DOHH2 (cell line): ENCODE data around the gene MUL1.

Experiments used
- H3F3A ChIP-seq: fragments of 200-600 bp; sonication (generic), shearing (Covaris generic); 2 replicates; pipeline ENCODE4 v1.6.0; 2016; ENCODE audit warnings: antibody characterized with exemption, mild to moderate bottlenecking; ENCODE audit not compliant: control insufficient read depth, insufficient read depth
- H3K27ac ChIP-seq: fragments of 200-600 bp; sonication (generic); 2 replicates; pipeline ENCODE4 v1.5.1; 2014; ENCODE audit warnings: low read depth, mild to moderate bottlenecking, low read length, moderate library complexity
- H3K27me3 ChIP-seq: fragments of 200-600 bp; sonication (generic); 2 replicates; pipeline ENCODE4 v1.6.1; 2014; ENCODE audit warnings: mild to moderate bottlenecking, low read length, mixed read lengths; ENCODE audit not compliant: control insufficient read depth
- H3K36me3 ChIP-seq: fragments of 200-600 bp; sonication (generic); 2 replicates; pipeline ENCODE4 v1.6.1; 2014; ENCODE audit warnings: mild to moderate bottlenecking, low read length, moderate library complexity, mixed read lengths; ENCODE audit not compliant: control insufficient read depth
- H3K4me1 ChIP-seq: fragments of 200-600 bp; sonication (generic); 2 replicates; pipeline ENCODE4 v1.6.1; 2014; ENCODE audit warnings: mild to moderate bottlenecking, low read length, mixed read lengths; ENCODE audit not compliant: control insufficient read depth
- H3K4me2 ChIP-seq: fragments of 200-600 bp; sonication (generic); 2 replicates; pipeline ENCODE4 v1.6.0; 2014; ENCODE audit warnings: mild to moderate bottlenecking, low read length, moderate library complexity
- H3K4me3 ChIP-seq: fragments of 200-600 bp; sonication (generic); 2 replicates; pipeline ENCODE4 v1.5.1; 2014; ENCODE audit warnings: mild to moderate bottlenecking, low read length, mixed read lengths
- H3K79me2 ChIP-seq: fragments of 200-600 bp; sonication (generic); 2 replicates; pipeline ENCODE4 v1.6.1; 2014; ENCODE audit warnings: mild to moderate bottlenecking, low read length, mixed read lengths; ENCODE audit not compliant: control insufficient read depth
- H3K9me2 ChIP-seq: fragments of 200-600 bp; sonication (generic); replicated peaks from 2 replicates; pipeline ENCODE4 v1.6.1; 2014; ENCODE audit warnings: mild to moderate bottlenecking, low read length, mixed read lengths; ENCODE audit not compliant: control insufficient read depth
- H3K9me3 ChIP-seq: fragments of 200-600 bp; sonication (generic); 2 replicates; pipeline ENCODE4 v1.6.1; 2014; ENCODE audit warnings: antibody characterized with exemption, low read length, mixed read lengths; ENCODE audit not compliant: control insufficient read depth, insufficient read depth
- H4K20me1 ChIP-seq: fragments of 200-600 bp; sonication (generic); 2 replicates; pipeline ENCODE4 v1.6.0; 2014; ENCODE audit warnings: low read depth, mild to moderate bottlenecking, antibody characterized with exemption, low read length, moderate library complexity; ENCODE audit not compliant: control insufficient read depth, insufficient read depth
- CTCF ChIP-seq: fragments of 200-600 bp; sonication (generic); IDR thresholded peaks from one replicate; pipeline ENCODE4 v1.5.1; 2014; ENCODE audit warnings: antibody characterized with exemption, mild to moderate bottlenecking, low read depth, low read length; ENCODE audit not compliant: poor library complexity, severe bottlenecking
- EZH2phosphoT487 ChIP-seq: fragments of 200-600 bp; sonication (generic); IDR thresholded peaks from 2 replicates; pipeline ENCODE4 v1.6.1; 2017; ENCODE audit warnings: borderline replicate concordance, mild to moderate bottlenecking, antibody characterized with exemption, low read length, moderate library complexity, mixed read lengths

Gene MUL1

GRCh38 chr1:20507564-20508410 is at the start of gene MUL1:
TSS of gene MUL1 (minus strand) at chr1:20508151. CDS start at chr1:20508024, 127 bp downstream.
- Histone ChIP-seq H4K20me1 (no peaks in the 10 kb centered on the region), H3K4me1 (peaks cover 42% of the 10 kb centered on the region), H3F3A (peaks cover 7% of the 10 kb centered on the region), H3K27ac (peak within 1 kb of the TSS; percentile 57), H3K4me2 (peak within 1 kb of the TSS; percentile 94), H3K36me3 (peaks cover 27% of the 10 kb centered on the region), H3K9me2 (no peaks in the 10 kb centered on the region), H3K4me3 (peak within 1 kb of the TSS; percentile 98), H3K27me3 (no peaks in the 10 kb centered on the region), H3K79me2 (peaks cover 46% of the 10 kb centered on the region), H3K9me3 (no peaks in the 10 kb centered on the region)
- no peak for TF ChIP-seq CTCF
- 0 out of 2 replicates have a peak, but pooled peaks have one; percentile 48 for TF ChIP-seq EZH2phosphoT487

- H3K4me1 ChIP-seq: peaks cover 10% of the 10 kb centered on the region
- H3K4me2 ChIP-seq: no peak overlapping the region
- H3K9me3 ChIP-seq: no peaks in the 10 kb centered on the region
- H4K20me1 ChIP-seq: no peaks in the 10 kb centered on the region; the same call in 1 of the 2 replicates
- H3K27ac ChIP-seq: no peak overlapping the region
- H3K9me2 ChIP-seq: no peaks in the 10 kb centered on the region
- peaks cover 3% of the 10 kb centered on the region; the same call in 1 of the 2 replicates for H3K27me3 ChIP-seq
- H3K4me3 ChIP-seq: no peak overlapping the region
- no peaks in the 10 kb centered on the region for H3F3A ChIP-seq
- no peaks in the 10 kb centered on the region for H3K36me3 ChIP-seq
- H3K79me2 ChIP-seq: no peaks in the 10 kb centered on the region
- TF ChIP-seq CTCF: no peak
- no peak for TF ChIP-seq EZH2phosphoT487
These were observed 47.8 kb upstream of the MUL1 start for GRCh38 chr1:20555758-20556120.

- Histone ChIP-seq H3K9me2 (no peaks in the 10 kb centered on the region), H3F3A (no peaks in the 10 kb centered on the region), H3K4me2 (no peak overlapping the region), H3K79me2 (no peaks in the 10 kb centered on the region), H3K4me3 (no peak overlapping the region), H3K9me3 (no peaks in the 10 kb centered on the region), H3K4me1 (peaks cover 14% of the 10 kb centered on the region), H3K36me3 (no peaks in the 10 kb centered on the region), H4K20me1 (no peaks in the 10 kb centered on the region; the same call in 1 of the 2 replicates), H3K27ac (no peak overlapping the region), H3K27me3 (0 out of 2 replicates have a peak, but pooled peaks cover 3% of the 10 kb centered on the region)
- TF ChIP-seq EZH2phosphoT487: no peak
- no peak for TF ChIP-seq CTCF
These were observed 47.2 kb upstream of the MUL1 start for GRCh38 chr1:20555025-20555757.
